OCI-LY3 (cell line): ENCODE measurements around the gene FAM210B.

Source experiments
- H2AFZ ChIP-seq: fragments of 200-600, 300-600 bp; shearing (Covaris generic); 2 replicates; pipeline ENCODE4 v1.6.0; 2014; ENCODE audit warnings: antibody characterized with exemption, low read depth, low read length
- H3K27ac ChIP-seq: fragments of 200-600, 300-600 bp; sonication (generic); 2 replicates; pipeline ENCODE4 v1.5.1; 2014; ENCODE audit warnings: mild to moderate bottlenecking, low read length, moderate library complexity, mixed read lengths
- H3K27me3 ChIP-seq: fragments of 200-600, 300-600 bp; sonication (generic); 2 replicates; pipeline ENCODE4 v1.6.1; 2014; ENCODE audit warnings: low read depth, low read length, mixed read lengths
- H3K36me3 ChIP-seq: fragments of 200-600, 300-600 bp; sonication (generic); replicated peaks from 2 replicates; pipeline ENCODE3; 2014; ENCODE audit warnings: low read depth, low read length, mixed read lengths
- H3K4me1 ChIP-seq: fragments of 300-600, 200-600 bp; sonication (generic); 2 replicates; pipeline ENCODE4 v1.6.1; 2014; ENCODE audit warnings: low read length, mixed read lengths
- H3K4me2 ChIP-seq: fragments of 200-600, 300-600 bp; sonication (generic); 2 replicates; pipeline ENCODE4 v1.6.1; 2014; ENCODE audit warnings: low read length, mixed read lengths
- H3K4me3 ChIP-seq: fragments of 300-600, 200-600 bp; sonication (generic); 2 replicates; pipeline ENCODE4 v1.5.1; 2014; ENCODE audit warnings: antibody characterized with exemption, mild to moderate bottlenecking, low read length, moderate library complexity
- H3K79me2 ChIP-seq: fragments of 300-600, 200-600 bp; shearing (Covaris generic); 2 replicates; pipeline ENCODE4 v1.6.1; 2014; ENCODE audit warnings: mild to moderate bottlenecking, low read length, mixed read lengths
- H3K9ac ChIP-seq: fragments of 300-600, 200-600 bp; shearing (Covaris generic); 2 replicates; pipeline ENCODE4 v1.6.0; 2014; ENCODE audit warnings: mild to moderate bottlenecking, low read length, moderate library complexity
- H3K9me3 ChIP-seq: fragments of 200-600, 300-600 bp; shearing (Covaris generic); 2 replicates; pipeline ENCODE4 v1.6.1; 2014; ENCODE audit warnings: low read length, mixed read lengths; ENCODE audit not compliant: insufficient read depth
- H4K20me1 ChIP-seq: fragments of 200-600, 300-600 bp; sonication (generic); 2 replicates; pipeline ENCODE4 v1.6.1; 2016; ENCODE audit warnings: low read length, mixed read lengths; ENCODE audit not compliant: insufficient read depth
- CTCF ChIP-seq: fragments of 200-600, 300-600 bp; sonication (generic); IDR thresholded peaks from 2 replicates; pipeline ENCODE4 v1.5.1; 2014; ENCODE audit warnings: antibody characterized with exemption, low read length, low read depth
- EZH2phosphoT487 ChIP-seq: fragments of 200-600 bp; shearing (Covaris generic); IDR thresholded peaks from 2 replicates; pipeline ENCODE4 v1.6.1; 2018; ENCODE audit warnings: antibody characterized with exemption, mixed run types, low read depth

FAM210B gene

GRCh38 chr20:56342783-56343182, 16.0 kb upstream of the FAM210B start:
- Histone ChIP-seq H3K27me3 (peaks cover 11% of the 10 kb centered on the region), H2AFZ (no peak overlapping the region), H3K9me3 (no peaks in the 10 kb centered on the region), H3K4me3 (no peak overlapping the region), H3K36me3 (no peaks in the 10 kb centered on the region), H4K20me1 (peaks cover 2% of the 10 kb centered on the region; the same call in 1 of the 2 replicates), H3K27ac (no peak overlapping the region), H3K4me2 (no peak overlapping the region), H3K9ac (no peak overlapping the region), H3K4me1 (no peaks in the 10 kb centered on the region), H3K79me2 (no peaks in the 10 kb centered on the region)
- TF ChIP-seq CTCF = no peak

GRCh38 chr20:56343861-56344381, 14.9 kb upstream of the FAM210B start:
- no peaks in the 10 kb centered on the region for H3K79me2 ChIP-seq
- no peak overlapping the region for H3K4me3 ChIP-seq
- no peak overlapping the region for H3K9ac ChIP-seq
- H3K36me3 ChIP-seq = no peaks in the 10 kb centered on the region
- peaks cover 2% of the 10 kb centered on the region; the same call in 1 of the 2 replicates for H4K20me1 ChIP-seq
- no peak overlapping the region for H3K27ac ChIP-seq
- TF ChIP-seq CTCF (peak; percentile 43), EZH2phosphoT487 (no peak)
- H3K4me1 ChIP-seq = peaks cover 3% of the 10 kb centered on the region
- no peak overlapping the region for H3K4me2 ChIP-seq
- no peak overlapping the region for H2AFZ ChIP-seq
- H3K27me3 ChIP-seq = peaks cover 11% of the 10 kb centered on the region
- H3K9me3 ChIP-seq = no peaks in the 10 kb centered on the region

DNA sequence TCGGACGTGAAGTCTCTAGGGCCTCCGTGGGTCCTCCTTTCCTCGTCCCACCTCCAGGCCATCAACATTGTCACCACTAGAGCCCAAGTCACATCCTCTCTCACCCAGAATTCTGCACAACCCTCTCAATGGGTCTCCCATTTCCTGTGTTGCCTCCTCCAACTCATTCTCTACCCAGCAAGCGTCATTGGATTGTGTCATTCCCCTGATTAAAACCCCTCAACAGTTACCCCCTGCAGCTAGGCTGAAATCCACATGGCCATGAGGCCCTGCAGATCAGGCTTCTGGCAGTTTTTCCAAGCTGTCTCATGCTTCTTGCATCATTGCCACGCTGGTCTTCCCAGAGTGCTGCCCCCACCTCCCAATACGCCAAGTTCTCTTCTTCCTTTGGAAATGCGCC, 12.9 kb upstream of the FAM210B start:
- H3K9me3 ChIP-seq = no peaks in the 10 kb centered on the region
- H3K4me1 ChIP-seq = peaks cover 3% of the 10 kb centered on the region
- H3K4me2 ChIP-seq = no peak overlapping the region
- no peak overlapping the region for H3K4me3 ChIP-seq
- no peak overlapping the region for H3K27ac ChIP-seq
- no peaks in the 10 kb centered on the region for H3K36me3 ChIP-seq
- no peak overlapping the region for H3K9ac ChIP-seq
- no peaks in the 10 kb centered on the region for H3K79me2 ChIP-seq
- H4K20me1 ChIP-seq = peaks cover 2% of the 10 kb centered on the region; the same call in 1 of the 2 replicates
- no peak overlapping the region for H2AFZ ChIP-seq
- H3K27me3 ChIP-seq = peaks cover 11% of the 10 kb centered on the region
- TF ChIP-seq EZH2phosphoT487 (no peak), CTCF (no peak)

- Histone ChIP-seq H3K27ac (no peak overlapping the region), H4K20me1 (peaks cover under 1% of the 10 kb centered on the region; the same call in 1 of the 2 replicates), H3K9me3 (no peaks in the 10 kb centered on the region), H3K4me1 (peaks cover 3% of the 10 kb centered on the region), H2AFZ (no peak overlapping the region), H3K27me3 (peaks cover 2% of the 10 kb centered on the region; the same call in 1 of the 2 replicates), H3K4me3 (no peak overlapping the region), H3K36me3 (no peaks in the 10 kb centered on the region), H3K79me2 (no peaks in the 10 kb centered on the region), H3K4me2 (no peak overlapping the region), H3K9ac (no peak overlapping the region)
- no peak for TF ChIP-seq EZH2phosphoT487
- TF ChIP-seq CTCF = no peak
These were observed 11.0 kb upstream of the FAM210B start for GRCh38 chr20:56347628-56348304.
